Amygdala (tissue), 56 donors: ENCODE results near the gene DBNL.

Experiments
- DNase-seq, 56 donors: peaks; one replicate each; lab custom pipeline; 2025; lab: John Stamatoyannopoulos, UW

The DBNL gene

GRCh38 chr7:44094883-44095592 lies 50.5 kb downstream of the DBNL start:
- DNase-seq = no peak

DNA sequence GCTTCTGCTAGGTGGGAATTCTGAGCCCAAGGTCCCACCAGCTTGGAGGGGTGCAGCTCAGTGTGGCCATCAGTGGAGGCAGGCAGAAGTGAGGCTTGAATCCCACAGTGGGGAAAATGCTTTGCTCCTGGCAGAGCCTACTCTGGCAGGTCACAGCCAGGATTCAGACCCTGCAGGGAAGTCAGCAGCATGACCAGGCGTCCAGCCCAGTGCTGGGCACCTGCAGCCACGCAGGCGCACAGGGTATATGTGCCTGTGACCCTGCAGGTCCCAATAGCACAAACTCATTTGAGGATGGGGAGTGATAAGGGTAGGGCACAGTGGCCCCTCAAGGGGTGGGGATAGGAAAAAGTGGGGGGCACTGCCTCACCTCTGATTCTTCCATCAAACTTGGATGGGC lies 51.3 kb downstream of the DBNL start:
- DNase-seq = no peak

DNA sequence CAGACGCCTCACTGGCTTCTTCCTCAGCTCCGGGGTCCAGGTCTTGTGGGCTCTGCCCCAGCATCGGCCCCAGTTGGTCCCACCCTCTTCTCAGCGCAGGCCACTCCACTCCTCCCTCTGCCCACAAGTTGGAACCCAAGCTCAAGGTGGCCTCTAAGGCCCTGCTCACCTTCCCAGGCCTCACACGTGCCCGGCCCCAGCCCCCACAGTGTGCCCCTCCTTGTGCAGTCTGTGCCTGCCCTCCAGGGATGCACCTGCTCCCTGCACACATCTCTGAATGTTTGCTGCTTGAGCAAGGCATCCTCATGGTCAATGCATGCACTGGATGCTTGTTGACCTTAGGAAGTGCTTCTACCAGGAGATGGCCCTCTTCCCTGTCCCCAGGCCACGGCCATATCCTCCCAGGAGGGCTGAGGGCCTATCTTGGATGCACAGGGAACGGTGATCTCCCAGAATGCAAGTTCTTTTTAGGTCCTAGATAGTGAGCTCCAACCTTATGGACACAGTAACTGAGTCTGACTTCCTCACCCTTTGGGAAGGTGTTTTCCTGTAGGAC lies 51.9 kb downstream of the DBNL start:
- DNase-seq = no peak

DNA sequence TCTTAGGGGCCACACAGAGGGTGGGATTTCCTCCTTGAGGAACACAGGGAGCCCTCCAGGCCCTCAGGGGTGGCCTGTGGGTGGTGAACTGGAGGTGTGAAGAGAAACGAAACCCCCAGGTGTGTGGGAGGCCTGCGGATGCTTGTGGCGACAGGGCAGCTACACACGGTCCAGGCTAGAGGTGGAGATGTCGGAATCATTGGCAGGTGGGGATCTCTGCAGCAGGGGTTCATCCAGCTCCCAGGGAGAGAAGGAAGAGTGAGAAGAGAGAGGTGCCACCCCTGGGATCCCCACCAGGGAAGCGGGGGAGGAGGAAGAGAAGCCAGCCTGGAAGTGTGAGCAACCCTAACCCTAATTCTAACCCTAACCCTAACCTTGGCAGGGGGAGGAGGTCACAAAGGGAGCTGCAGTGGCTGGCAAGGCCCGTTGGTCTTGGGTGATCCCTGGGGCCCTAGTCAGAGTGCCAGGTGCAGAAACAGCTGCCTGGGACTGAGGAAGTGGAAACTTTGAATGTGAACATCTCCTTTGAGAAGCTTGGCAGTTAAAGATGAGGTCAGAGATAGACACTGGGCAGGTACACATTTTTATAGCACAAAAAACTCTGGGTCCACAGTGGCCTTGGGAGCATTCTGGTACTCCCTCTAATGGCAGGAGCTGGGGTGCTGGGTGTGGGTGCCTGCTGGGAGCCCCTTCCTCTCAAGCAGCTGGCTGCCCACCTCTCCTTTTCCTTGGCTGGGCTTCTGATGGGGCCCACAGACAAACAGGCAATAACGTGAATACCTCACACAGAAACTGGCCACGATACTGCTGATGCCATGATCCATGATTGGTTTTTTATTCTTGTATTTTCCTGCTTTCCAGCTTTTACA lies 52.8 kb downstream of the DBNL start:
- no peak for DNase-seq

- no peak for DNase-seq
Observed at GRCh38 chr7:44098092-44099068, 53.9 kb downstream of the DBNL start.

GRCh38 chr7:44099669-44100068 lies 55.2 kb downstream of the DBNL start:
- no peak for DNase-seq

DNA sequence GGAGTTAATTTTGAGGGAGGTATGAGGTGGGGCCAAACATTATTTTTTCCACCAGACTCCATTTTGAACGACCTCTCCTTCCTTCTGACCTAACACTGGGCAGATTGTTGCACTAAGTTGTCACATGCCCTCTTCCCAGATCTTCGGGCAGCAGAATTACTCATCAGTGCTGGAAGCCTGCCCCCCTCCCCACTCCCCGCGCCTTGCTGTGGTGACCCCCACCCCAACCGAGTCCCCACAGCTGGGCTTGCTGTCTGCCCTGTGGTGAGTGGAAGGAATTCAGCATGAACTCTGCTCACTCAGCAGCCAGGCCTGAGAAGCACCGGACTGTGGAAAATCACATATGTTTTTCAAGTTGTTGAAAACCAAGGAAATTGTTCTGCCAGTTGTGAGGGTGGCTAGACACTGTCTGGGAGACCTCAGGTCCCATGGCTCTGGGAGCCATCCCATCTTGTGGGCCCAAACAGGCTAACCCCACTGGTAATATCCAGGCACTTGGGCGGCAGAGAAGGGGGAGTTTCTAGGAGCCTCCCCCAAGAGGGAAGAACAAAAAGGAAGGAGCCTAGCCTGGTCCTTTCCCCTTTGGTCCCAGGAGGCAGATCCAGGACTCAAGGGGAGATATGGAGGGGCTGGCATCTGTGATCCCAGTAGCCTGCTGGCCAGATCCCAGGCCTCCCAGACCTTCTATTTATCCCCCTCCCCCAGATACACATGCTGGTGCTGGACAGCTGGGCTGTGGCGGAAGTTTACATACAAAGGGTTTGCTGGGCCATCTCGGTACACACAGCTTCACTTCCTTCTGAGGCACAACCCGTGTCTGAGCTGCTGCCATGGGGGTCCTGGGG lies 56.2 kb downstream of the DBNL start:
- peak in 5 of 56 donors; percentile 24 to 64 (median 44) for DNase-seq

- DNase-seq = no peak
Observed at GRCh38 chr7:44101303-44101965, 56.9 kb downstream of the DBNL start.

DNA sequence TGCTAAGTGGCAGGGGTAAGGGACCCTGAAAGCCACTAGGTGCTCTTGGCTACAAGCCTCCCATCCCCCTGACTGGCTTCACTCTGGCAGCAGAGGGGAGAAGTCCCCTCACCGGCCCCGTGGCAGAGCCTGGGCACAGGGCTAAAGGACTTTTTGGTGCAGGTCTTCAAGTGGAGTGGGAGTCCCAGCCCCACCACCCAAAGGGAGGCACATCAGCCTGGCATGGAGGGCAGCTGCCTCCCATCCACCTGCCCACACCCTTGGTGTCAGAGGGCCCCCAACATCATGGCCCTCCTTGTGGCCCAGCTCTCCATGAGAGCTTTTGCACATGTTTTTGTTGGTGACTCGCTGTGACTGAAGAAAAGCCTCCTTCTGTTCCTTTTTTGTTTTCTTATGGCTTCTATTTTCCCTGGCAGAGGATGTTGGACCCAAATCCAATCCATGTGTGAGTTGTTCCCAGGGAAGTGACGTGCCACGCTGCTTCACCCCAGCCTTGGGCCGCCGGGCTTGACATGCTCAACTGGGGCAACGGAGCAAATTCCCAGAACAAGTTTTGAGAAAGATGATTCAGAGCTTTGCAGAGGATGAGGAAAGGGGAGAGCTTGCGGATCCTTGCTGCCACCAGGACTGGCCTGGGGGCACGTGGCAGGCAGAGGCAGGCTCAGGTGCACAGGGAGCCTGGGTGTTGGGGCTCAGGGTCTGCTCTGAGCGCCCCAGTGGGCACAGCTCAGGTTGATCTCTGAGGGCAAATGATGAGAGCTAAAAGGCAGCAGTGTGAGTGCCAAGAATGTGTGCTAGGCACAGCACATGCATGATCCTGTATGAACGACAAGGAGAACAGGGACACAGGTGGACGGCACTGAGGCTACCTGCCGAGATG lies 57.7 kb downstream of the DBNL start:
- peak in 6 of 56 donors; percentile 14 to 40 (median 30) for DNase-seq

GRCh38 chr7:44102846-44103565 lies 58.5 kb downstream of the DBNL start:
- DNase-seq = no peak

- DNase-seq = no peak
Observed at GRCh38 chr7:44103566-44103922, 59.0 kb downstream of the DBNL start.

- no peak for DNase-seq
Observed at GRCh38 chr7:44103923-44104859, 59.7 kb downstream of the DBNL start, which contains the start of gene AEBP1. Gene AEBP1 (plus strand): TSS chr7:44104345. CDS start chr7:44104666, 321 bp downstream.

- peak in 37 of 56 donors; percentile 4 to 84 (median 41) for DNase-seq
Observed at GRCh38 chr7:44104860-44105771, 60.6 kb downstream of the DBNL start.

DNA sequence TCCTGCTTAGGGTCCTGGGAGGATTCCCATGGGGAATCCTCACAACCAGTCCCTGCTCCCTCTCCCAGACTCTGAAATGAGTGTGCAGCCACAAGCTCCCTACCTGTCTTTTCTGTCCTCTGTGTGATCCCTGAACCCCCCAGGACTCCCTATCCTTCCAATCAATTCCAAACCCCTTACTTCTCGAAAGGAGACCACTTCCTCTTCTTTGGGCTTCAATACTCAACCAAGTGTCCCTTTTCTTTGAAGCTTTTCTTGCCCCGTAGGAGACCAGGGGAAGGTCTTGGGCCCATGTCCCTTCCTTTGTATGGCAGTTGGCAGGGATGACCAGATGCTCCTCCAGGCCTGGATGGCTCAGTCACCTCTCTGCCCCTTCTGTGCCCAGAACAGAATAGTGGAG lies 61.3 kb downstream of the DBNL start:
- no peak for DNase-seq
